Memory B cell (primary cell): ENCODE results near the gene FHIT.

Experiments
- ATAC-seq: fragments of 150-1000 bp; cut with Tn5 transposase; 2 replicates; pipeline ENCODE4 v1.10.0; 2021; ENCODE audit warnings: low read depth, mild to moderate bottlenecking, moderate library complexity
- DNase-seq, 2 donors: peaks; one replicate each; pipeline ENCODE4 v3.0.0; 2022; ENCODE audit warnings: low spot score in 2 of 2
- H3K27ac Mint-ChIP-seq: one replicate; pipeline ENCODE4 v1.8.0; 2022; ENCODE audit warnings: mild to moderate bottlenecking, moderate library complexity, mixed read lengths
- H3K27me3 Mint-ChIP-seq: one replicate; pipeline ENCODE4 v1.8.0; 2022; ENCODE audit warnings: mixed read lengths
- H3K36me3 Mint-ChIP-seq: one replicate; pipeline ENCODE4 v1.8.0; 2022; ENCODE audit warnings: mild to moderate bottlenecking, mixed read lengths
- H3K4me1 Mint-ChIP-seq: one replicate; pipeline ENCODE4 v1.8.0; 2022; ENCODE audit warnings: mixed read lengths
- H3K4me3 Mint-ChIP-seq: one replicate; pipeline ENCODE4 v1.8.0; 2022; ENCODE audit warnings: mild to moderate bottlenecking, moderate library complexity, mixed read lengths
- H3K9me3 Mint-ChIP-seq: one replicate; pipeline ENCODE4 v1.8.0; 2022; ENCODE audit warnings: mixed read lengths

Gene FHIT

DNA sequence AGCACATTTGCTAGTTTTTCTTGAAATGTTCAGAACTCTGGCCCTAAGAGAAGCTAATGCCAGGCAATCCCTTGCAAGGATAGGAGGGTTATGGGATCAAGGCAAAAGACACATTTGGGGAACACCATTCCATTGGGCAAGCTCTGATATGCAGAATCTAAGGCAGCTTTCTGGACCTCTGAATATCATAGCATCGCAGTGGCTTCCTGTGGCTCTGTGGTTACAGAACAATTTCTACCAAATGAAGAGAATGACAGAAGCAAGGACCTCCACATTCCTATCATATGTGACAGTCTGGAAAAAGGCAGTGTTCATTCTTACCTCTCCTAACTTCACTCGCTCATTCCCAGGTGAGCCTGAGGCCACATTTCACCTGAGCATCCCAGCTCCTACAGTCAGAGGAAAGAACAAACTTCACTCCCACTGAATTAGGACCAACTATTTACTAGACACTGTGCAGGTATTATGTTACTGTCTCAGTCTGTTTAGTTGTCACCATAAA, 1365.3 kb downstream of the FHIT start:
- Mint-ChIP-seq H3K9me3 (no peaks in the 10 kb centered on the region), H3K27ac (no peak overlapping the region), H3K27me3 (peaks cover 1% of the 10 kb centered on the region), H3K36me3 (no peaks in the 10 kb centered on the region), H3K4me3 (no peak overlapping the region), H3K4me1 (peaks cover 3% of the 10 kb centered on the region)
- DNase-seq: no peak
- ATAC-seq: no peak

DNA sequence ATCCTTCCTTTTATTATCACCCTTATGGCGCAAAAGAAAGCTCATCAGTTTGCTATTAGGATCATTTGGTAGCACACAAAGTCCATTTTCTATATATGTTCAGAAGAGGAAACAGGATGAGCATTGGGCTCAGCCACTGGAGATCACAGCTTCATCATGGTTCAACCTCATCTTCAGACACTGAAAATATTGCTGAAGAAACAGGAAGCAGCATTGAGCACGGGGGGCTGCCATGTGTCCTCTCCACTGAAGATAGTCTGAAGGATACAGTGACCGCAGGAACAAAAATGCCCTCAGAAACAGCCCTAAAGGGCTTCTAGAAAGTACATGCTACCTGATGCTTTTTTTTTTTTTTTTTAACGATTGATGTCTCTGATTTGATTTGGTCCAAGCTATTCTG, 1366.2 kb downstream of the FHIT start:
- peaks cover 3% of the 10 kb centered on the region for H3K27me3 Mint-ChIP-seq
- no peak for DNase-seq
- H3K27ac Mint-ChIP-seq: no peak overlapping the region
- H3K36me3 Mint-ChIP-seq: no peaks in the 10 kb centered on the region
- ATAC-seq: no peak
- no peak overlapping the region for H3K4me3 Mint-ChIP-seq
- H3K4me1 Mint-ChIP-seq: peaks cover 3% of the 10 kb centered on the region
- no peaks in the 10 kb centered on the region for H3K9me3 Mint-ChIP-seq

DNA sequence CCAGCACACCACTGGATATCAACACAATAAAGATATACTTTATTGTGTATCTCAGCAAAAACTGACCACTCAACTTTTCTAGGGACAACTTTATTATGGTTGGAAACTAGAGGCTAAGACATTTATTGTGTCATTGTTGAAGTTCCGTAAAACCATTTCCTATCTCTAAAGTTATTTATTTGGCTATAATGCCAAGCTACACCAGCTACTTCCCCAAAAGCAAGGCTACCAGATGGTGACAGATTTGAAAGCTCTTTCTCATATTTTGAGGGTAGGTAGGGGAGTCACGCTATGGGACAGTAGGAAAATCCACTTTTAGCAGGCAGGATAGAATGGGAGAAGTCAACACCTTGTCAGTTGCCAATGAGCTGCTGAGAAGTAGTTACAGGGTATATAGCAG, 1366.8 kb downstream of the FHIT start:
- no peaks in the 10 kb centered on the region for H3K36me3 Mint-ChIP-seq
- DNase-seq (no peak), ATAC-seq (no peak)
- peaks cover 3% of the 10 kb centered on the region for H3K4me1 Mint-ChIP-seq
- no peak overlapping the region for H3K27ac Mint-ChIP-seq
- H3K27me3 Mint-ChIP-seq: peaks cover 3% of the 10 kb centered on the region
- H3K4me3 Mint-ChIP-seq: no peak overlapping the region
- no peaks in the 10 kb centered on the region for H3K9me3 Mint-ChIP-seq

DNA sequence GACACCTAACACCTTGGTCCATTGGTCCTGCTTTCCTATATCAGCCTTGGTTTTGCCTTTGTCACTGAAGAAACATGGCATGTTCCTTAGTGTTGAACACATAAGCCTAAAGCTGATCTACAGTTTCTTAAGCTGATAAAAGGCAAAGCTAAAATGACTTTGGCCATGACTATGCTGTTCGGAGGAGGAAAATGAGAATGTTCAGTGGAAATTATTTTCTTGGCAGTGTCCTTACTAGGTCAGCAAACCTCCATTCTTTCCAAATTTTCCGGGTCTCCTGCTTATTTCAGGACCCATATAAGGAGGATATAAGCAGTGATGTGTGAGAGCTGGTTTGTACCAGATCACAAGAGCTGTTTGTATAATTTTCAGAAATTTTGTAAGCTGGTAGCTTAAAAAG, 1368.5 kb downstream of the FHIT start:
- Mint-ChIP-seq H3K4me3 (no peak overlapping the region), H3K27me3 (peaks cover 5% of the 10 kb centered on the region), H3K36me3 (no peaks in the 10 kb centered on the region), H3K9me3 (no peaks in the 10 kb centered on the region), H3K27ac (no peak overlapping the region), H3K4me1 (peaks cover 3% of the 10 kb centered on the region)
- no peak for ATAC-seq
- no peak for DNase-seq

DNA sequence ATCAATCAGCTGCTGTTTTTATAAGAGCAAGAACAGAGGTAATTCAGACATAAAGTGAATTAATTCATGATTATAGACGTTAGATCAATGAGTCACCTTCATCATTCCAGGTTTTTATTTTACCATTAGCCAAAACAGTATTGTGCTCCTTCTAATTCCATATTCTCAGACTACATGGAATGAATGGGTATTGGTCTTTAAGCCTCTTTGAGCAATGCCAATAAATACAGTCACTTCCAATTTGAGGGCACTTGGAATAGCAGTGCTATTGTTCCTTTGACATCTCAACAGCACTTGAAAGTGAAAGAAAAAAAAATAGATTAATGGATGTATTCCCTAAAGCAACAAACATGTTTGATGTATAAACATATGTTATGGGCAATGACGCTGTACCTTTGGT, 1370.5 kb downstream of the FHIT start:
- Mint-ChIP-seq H3K27ac (no peak overlapping the region), H3K27me3 (peaks cover 6% of the 10 kb centered on the region), H3K9me3 (no peaks in the 10 kb centered on the region), H3K4me3 (no peak overlapping the region), H3K4me1 (peaks cover 3% of the 10 kb centered on the region), H3K36me3 (no peaks in the 10 kb centered on the region)
- DNase-seq (no peak), ATAC-seq (no peak)

DNA sequence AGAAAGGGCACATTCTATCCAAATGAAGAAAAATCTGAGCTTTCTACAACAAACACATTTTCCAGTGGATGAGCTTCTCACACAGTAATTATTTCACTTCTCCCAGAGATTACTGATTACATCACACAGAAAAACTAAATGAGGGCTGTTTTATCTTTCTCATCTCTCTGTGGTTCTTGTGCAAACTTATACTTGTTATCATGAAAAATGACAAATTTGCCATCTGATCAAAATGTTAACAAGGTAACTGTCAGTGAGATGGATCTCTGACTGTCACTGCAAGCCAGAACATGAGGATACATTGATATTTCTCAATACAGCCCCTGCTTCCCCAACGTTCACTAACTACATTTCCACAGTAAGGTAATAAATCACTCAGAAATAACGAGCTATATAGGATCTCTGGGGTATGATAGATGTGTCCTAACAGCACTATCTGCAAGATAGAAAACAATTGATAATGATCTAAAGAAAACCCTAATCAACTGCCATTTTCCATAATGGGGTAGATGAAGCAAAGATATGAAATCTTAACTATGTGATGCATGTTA, 1372.1 kb downstream of the FHIT start:
- no peak for DNase-seq
- Mint-ChIP-seq H3K4me3 (no peak overlapping the region), H3K27ac (no peak overlapping the region), H3K9me3 (no peaks in the 10 kb centered on the region), H3K36me3 (no peaks in the 10 kb centered on the region), H3K27me3 (peaks cover 6% of the 10 kb centered on the region), H3K4me1 (no peaks in the 10 kb centered on the region)
- ATAC-seq: no peak

DNA sequence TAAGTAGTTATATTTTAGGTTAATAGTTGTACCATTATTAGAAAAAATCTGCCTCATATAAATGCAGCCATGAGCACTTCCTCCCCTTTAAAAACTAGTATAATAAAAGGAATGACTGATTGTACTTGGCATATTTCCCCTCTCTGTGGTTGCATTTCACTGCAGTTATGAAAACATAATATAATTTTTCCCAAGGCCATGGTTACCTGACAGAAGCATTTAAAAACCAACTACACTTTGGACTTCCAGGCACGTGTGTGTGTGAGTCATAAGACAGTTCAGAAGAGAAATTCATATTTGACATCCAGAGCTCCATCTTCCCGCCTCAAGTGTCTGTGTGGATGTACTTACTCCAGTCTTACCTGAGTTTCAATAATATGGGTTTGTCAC, 1373.2 kb downstream of the FHIT start:
- DNase-seq (no peak), ATAC-seq (no peak)
- Mint-ChIP-seq H3K4me1 (peaks cover 4% of the 10 kb centered on the region), H3K36me3 (no peaks in the 10 kb centered on the region), H3K9me3 (peaks cover under 1% of the 10 kb centered on the region), H3K4me3 (no peak overlapping the region), H3K27me3 (peaks cover 6% of the 10 kb centered on the region), H3K27ac (no peak overlapping the region)

DNA sequence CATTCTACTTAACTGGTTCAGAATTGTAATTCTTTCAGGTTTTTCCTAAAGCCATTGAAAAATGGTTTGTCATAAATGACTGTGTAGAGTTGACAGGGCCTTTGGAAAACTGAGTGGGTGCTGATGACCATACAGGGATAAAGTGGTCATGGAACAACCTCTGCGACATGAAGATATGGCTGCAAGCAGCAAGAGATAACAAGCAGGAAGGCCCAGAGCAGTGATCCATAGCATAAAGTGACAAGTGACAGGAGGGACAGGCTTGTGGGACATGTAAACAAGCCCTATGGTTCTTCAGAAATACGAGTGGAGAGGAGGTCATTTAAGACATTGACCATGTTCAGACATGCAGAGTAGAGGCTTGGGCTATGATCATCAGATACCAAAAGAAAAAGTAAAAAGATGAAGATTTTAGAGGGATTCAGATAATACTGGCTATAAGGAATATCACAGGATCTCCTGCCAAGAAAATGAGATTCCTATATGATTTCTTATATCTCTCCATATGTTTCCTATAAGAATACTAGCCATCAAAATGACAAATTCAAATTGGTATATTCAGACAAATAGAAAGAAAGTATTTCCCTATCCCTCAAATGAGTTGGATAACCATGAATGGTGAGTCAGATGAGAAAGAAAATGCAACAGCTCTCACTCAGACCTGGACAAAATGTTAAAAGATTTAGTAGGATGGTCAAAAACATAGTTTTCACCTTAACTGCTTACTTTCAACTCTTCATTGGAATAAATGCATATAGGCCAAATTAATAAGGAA, 1373.8 kb downstream of the FHIT start:
- no peak for ATAC-seq
- Mint-ChIP-seq H3K27me3 (peaks cover 8% of the 10 kb centered on the region), H3K9me3 (peaks cover 2% of the 10 kb centered on the region), H3K4me1 (peaks cover 6% of the 10 kb centered on the region), H3K36me3 (peaks cover 1% of the 10 kb centered on the region), H3K4me3 (no peak overlapping the region), H3K27ac (no peak overlapping the region)
- no peak for DNase-seq

DNA sequence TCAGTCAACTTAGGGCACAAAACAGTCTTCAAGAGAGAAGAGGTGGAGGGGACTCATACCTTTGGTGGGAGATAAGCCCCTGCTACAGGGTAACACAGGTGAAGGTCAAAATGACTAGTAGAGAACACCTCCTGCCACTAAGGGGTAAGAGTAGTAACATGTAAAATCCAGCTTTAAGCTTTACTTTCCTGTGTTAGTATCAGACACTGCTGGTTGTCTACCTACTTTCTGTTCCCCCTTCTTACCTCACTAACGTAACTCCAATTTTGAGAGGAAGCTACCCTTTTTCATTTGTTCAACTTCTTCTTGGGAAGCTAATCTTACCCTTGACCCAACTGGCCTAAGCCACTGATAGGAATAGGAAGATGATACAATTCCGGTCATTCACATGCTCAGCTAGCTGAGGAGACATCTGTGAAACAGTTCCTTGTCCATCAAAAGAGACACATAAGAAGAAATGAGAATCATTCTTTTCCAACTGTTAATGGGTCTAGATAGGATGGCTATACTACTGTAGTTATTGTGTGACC, 1374.7 kb downstream of the FHIT start:
- H3K9me3 Mint-ChIP-seq: peaks cover 2% of the 10 kb centered on the region
- ATAC-seq: no peak
- H3K36me3 Mint-ChIP-seq: peaks cover 1% of the 10 kb centered on the region
- H3K4me3 Mint-ChIP-seq: no peak overlapping the region
- H3K4me1 Mint-ChIP-seq: peaks cover 6% of the 10 kb centered on the region
- H3K27ac Mint-ChIP-seq: no peak overlapping the region
- peaks cover 8% of the 10 kb centered on the region for H3K27me3 Mint-ChIP-seq
- no peak for DNase-seq

DNA sequence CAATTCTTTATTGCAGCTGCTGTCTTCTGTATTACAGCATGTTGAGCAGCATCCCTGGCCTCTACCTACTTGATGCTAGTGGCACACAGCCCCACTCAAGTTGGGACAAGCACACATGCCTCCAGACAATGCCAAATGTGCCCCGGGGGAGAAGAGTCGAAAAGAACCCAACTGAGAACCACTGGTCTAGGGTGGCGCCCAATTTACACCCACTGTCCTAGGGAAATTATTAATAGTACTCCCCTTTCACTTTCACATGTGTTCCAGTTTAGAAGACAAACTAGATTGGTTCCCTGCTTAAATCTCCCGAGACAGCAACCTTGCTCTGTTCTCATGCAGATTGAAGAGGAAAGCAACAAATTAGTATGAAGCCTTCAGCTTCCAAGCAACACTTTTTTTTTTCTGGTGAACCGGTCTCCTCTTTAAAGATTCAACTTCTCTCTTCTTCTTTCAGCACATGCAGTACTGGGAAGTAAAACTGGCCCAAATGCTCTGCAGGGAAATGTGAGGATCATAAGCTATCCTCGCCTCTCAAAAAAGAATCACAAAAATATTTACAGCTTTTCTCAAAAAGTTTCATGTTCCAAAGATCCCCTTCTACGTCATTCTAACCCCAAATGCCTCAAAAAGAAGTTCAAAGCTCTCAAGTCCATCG, 1377.5 kb downstream of the FHIT start:
- no peak overlapping the region for H3K4me3 Mint-ChIP-seq
- peaks cover 2% of the 10 kb centered on the region for H3K9me3 Mint-ChIP-seq
- H3K36me3 Mint-ChIP-seq: peaks cover 1% of the 10 kb centered on the region
- no peak for ATAC-seq
- DNase-seq: no peak
- peaks cover 6% of the 10 kb centered on the region for H3K4me1 Mint-ChIP-seq
- H3K27ac Mint-ChIP-seq: no peak overlapping the region
- H3K27me3 Mint-ChIP-seq: peaks cover 6% of the 10 kb centered on the region

DNA sequence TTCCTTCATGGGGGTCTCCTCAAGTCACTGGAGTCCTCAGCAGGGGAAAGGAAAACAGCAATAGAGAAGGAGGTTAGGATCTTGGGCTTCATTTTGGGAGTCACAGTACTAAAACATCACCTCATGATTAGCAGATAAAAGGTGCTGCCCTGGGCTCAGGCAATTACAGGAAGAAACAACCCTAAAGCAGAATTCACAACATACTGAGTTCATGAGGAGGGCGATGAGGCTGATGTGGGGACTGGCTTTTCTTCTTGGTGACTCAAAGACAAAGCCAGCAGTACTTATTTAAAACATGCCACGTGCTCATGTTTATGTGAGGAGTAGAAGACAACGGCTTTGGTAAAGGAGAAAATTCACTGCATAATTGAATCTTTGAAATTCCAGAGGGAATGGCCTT, 1379.1 kb downstream of the FHIT start:
- Mint-ChIP-seq H3K9me3 (peaks cover 2% of the 10 kb centered on the region), H3K4me3 (no peak overlapping the region), H3K4me1 (peaks cover 6% of the 10 kb centered on the region), H3K27me3 (peaks cover 4% of the 10 kb centered on the region), H3K36me3 (peaks cover 1% of the 10 kb centered on the region), H3K27ac (no peak overlapping the region)
- DNase-seq (no peak), ATAC-seq (no peak)

DNA sequence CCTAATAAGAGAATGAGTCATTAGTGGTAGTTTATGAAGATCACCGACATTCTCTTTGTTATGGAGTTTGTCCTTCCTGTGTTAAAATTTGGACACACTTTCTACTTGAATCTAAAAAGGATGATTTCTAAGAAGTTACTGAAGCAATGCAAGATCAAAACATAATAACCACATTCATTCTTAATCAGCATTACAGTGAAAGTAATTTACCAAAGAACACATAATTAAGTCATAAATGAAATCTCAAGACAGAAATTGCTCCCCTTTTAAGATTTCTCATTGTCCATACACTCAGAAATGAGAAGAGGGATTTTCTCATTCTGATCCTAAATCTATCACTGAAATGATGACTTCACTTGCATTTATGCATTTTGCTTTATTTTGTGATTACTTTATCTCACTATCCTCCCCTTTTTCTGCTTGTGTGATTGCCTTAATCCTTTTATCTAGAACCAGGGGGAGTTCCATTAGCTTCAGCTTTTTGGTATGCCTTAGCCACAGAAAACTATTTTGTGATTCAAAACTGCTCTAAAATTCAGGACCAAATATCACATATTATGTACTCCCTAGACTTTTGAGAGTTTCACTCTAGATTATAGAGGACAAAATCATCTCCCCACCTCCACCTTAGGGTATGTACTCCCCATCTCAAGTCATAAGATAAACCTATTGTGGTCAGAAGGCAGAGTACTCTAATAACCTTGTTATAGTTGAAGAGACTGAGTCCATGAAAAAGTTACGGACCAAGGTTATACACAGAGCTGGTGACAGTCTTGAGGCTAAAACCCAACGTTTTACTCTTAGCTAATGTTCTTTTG, 1383.9 kb downstream of the FHIT start:
- DNase-seq (no peak), ATAC-seq (no peak)
- no peak overlapping the region for H3K27ac Mint-ChIP-seq
- H3K9me3 Mint-ChIP-seq: no peaks in the 10 kb centered on the region
- peaks cover 7% of the 10 kb centered on the region for H3K27me3 Mint-ChIP-seq
- H3K36me3 Mint-ChIP-seq: no peaks in the 10 kb centered on the region
- no peak overlapping the region for H3K4me3 Mint-ChIP-seq
- peaks cover 2% of the 10 kb centered on the region for H3K4me1 Mint-ChIP-seq

DNA sequence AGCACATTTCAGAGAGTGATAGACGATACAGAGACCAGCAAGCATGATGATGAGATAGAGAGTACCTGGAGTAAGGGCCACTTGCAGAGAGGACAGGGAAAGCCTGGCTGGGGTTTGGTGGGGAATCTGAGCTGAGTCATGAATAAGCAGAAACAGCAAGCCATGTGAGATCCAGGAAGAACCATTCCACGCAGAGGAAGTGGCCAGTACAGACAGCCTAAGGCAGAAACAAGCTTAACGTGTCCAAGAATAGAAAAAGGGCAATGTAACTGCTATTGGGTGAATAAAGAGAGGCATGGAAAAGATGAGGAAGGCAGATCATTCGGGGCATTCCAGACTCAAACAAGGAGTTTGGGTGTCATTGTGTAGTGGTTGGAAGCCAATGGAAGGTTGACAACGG, 1385.2 kb downstream of the FHIT start:
- Mint-ChIP-seq H3K9me3 (no peaks in the 10 kb centered on the region), H3K36me3 (no peaks in the 10 kb centered on the region), H3K4me1 (peaks cover 2% of the 10 kb centered on the region), H3K4me3 (no peak overlapping the region), H3K27ac (no peak overlapping the region), H3K27me3 (peaks cover 7% of the 10 kb centered on the region)
- ATAC-seq (no peak), DNase-seq (no peak)

DNA sequence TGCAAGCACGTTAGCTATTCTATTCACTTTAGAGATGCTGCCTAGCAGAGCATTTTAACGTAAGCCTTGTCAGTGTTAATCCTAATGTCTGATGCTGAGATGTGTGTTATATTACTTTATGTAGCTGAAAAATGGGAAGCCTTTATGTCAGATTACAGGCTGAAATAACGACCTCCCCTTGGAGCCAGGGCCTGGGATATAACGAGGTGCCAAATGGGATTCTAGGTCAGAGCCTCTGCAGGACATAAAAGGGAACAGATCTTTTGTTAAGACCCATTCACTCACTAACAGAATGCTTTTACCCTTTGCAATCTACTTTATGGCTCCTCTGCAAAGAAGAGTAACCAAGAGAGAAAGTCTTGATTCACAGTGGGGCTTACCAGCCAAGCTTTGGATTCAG, 1385.9 kb downstream of the FHIT start:
- peaks cover 2% of the 10 kb centered on the region for H3K4me1 Mint-ChIP-seq
- no peaks in the 10 kb centered on the region for H3K36me3 Mint-ChIP-seq

More for the DNA sequence above, 1385.9 kb downstream of the FHIT start:
- Mint-ChIP-seq H3K9me3 (no peaks in the 10 kb centered on the region), H3K27ac (no peak overlapping the region), H3K4me3 (no peak overlapping the region), H3K27me3 (peaks cover 7% of the 10 kb centered on the region)
- ATAC-seq: no peak
- no peak for DNase-seq
